ENCODE results near the gene PYROXD2.

Gene PYROXD2

DNA sequence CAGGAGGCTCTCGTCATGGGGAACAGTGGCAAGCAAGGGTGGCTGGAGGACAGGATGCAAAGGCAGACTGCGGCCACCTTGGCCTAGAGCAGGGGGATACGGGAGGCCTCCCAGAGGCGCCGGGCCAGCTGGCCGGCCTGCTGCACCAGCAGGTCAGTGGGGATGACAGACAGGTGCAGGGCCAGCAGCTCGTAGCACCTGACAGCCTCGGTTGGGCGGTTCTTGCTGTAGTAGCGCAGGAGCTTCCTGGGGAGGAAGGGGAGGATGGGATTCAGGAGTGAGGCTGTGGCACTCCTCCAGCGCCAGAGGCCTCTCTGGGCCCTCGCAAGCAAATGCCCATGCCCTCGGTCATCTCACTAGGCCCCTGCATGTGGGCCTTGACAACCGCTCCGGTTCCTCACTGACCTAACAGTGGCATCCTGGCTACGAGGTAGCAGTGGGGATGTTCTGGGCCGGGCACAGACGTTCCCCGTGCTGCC, 2.5 kb upstream of the PYROXD2 start:
- in situ Hi-C loops (cut with HindIII; ENCODE audit: low sequenced_read_pairs), result no loop called here

DNA sequence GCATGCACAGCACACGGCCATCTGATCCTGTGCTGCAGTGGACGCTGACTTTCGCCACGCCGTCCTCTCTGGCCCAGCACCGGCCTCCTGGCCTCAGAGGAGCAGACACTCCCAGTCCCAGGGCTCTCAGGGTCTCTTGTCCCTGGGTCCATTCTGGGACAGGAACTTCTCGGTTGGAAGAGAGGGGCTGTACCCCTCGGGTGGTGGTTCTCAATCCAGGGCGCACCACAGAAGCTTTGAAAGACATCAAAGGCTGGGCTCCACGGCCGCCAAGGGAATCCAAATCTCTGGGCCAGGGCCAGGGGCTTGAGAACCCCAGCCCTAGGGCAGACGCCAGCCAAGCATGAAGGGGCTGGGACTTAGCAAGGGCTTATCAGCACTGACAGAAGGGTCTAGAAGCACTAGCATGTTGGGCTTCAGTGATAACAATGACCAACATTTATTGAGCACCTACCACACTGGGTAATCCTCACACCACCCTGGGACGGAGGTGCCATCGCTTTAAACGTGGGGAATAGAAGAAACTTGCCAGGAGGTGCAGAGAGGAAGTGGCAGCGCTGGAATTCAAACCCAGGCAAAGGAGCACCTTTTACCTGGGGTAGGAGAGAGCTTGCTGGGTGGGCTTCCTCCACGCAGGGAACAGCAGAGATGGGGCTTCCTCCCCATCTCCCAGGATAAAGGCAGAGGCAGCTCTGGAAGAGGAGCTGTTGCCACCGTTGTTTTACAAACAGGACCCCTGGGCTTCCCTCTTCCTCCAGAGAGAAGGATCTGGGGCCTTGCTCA, 1.8 kb upstream of the PYROXD2 start:
- in situ Hi-C loops (cut with HindIII; ENCODE audit: low sequenced_read_pairs), result no loop called here

DNA sequence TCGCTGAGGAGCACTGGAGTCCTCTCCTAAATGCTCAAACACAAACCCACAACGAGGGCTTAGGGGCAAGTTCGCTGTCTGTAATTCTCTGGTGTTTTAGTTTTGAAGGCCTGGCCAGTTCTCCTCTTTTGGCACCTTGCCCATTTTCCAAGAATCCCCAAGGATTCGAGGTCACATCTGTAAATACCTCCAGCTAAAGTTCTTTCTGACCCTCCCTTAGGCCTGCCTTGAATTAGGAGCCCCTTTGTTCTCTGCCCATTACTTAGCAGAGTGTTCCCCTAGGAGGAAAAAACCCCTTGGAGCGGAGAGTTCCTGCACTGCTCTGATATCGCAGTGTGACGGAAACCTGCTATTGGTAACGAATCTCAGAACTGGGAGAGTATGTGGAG, 743 bp upstream of the PYROXD2 start:
- in situ Hi-C loops (cut with HindIII; ENCODE audit: low sequenced_read_pairs), result no loop called here

DNA sequence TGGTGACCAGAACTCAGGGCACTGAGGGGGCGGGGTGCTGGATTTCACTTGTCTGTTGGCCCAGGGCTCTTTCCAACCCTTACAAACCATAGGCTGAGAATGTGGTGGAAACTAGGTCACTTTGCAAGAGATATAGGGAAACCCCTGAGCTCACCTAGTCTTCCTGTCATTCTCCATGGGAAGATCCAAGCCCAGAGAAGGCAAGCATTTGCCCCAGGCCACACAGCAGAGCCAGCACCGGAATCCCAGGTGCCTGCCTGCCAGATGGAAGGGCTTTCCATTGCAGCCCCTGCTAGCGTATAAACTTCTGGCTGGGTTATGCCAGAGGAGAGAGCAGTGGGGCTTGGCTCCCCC, 427 bp downstream of the PYROXD2 start:
- in situ Hi-C loops (cut with HindIII; ENCODE audit: low sequenced_read_pairs), result no loop called here

DNA sequence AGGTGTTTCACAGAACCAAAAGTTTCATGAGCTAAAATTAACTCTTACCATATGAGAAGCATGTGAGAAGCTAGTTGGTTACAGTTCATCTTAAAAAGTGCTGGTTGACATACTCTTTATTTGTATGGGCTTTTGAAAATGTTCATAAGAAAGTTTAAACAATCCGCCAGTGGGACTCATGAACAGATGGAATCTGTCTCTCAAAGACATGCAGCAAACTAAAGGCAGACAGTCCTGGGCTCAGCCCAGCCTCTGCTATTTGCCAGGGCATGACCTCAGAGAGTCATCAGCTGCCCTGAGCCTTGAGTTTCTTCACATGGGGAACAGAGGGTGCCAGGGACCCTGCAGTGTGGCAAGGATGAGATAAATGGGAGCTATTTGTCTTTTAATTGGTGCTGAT, 3.2 kb downstream of the PYROXD2 start:
- in situ Hi-C loops (cut with HindIII; ENCODE audit: low sequenced_read_pairs), result no loop called here

DNA sequence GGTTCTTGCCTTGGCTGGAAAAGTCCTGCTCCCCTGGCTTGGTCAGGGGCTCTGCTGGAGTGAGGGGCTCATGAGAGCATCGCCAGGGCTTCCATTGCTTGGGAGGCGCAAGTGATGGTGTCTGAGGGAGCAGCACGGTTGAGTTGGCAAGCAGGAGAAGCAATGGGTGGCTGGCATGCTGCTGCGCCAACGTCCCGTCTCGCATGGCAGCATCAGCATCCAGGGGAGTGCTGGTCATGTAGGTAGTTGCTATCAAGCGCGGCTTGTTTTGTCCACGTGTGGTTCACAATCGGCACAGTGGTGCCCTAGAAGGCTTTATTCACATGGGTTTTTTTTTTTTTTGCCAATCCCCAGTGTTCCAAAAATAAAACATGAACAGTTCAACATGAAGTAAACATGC, 3.8 kb downstream of the PYROXD2 start:
- in situ Hi-C loops (cut with HindIII; ENCODE audit: low sequenced_read_pairs), result no loop called here

DNA sequence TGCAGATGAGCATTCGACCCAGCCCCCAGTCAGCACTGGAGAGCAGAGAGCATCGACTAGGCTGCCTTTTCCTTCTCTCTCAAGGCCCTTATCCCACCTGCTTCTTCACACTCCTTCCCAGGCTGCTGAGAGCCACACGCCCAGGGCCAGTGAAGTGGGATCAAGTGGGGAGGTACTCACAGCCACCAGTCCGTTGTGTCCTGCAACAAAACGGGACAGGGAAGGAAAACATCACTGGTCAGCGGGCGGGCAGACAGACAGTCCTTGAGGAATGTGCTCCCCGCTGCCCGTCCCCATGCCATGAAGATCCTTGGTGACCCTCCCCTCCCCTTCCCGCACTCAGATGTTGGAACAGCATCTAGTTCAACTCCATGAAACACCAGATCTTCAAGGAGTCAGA, 4.2 kb downstream of the PYROXD2 start:
- in situ Hi-C loops (cut with HindIII; ENCODE audit: low sequenced_read_pairs), result no loop called here

DNA sequence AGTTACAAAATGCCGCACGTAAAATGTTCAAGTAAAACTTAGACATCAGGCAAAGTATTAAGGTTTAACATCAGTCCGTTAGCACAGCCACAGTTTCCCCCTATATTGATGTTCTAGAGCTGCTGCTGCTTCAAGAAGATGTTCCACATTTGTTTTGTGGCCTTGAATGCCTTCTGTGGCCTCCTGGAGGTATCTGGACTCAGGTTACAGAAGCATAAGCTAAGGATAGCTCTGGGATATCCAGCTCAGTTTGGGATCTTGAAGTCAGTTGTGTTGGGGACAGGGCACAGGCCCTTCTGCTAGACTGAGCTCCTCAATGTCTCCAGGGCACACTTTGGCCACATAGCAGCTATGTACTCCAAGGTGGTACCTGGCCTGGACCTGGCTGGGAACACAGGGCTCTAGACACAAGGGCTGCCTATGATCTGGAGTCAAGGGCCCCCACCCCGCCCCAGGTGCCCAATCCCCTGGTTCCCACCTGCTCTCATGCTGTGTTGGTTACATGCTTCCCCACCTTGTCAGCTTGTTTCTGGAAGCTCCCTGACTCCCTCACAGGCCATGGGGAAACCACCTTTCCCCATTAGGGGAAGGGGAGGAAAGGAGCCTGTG, 4.7 kb downstream of the PYROXD2 start:
- in situ Hi-C loops (cut with HindIII; ENCODE audit: low sequenced_read_pairs), result no loop called here

DNA sequence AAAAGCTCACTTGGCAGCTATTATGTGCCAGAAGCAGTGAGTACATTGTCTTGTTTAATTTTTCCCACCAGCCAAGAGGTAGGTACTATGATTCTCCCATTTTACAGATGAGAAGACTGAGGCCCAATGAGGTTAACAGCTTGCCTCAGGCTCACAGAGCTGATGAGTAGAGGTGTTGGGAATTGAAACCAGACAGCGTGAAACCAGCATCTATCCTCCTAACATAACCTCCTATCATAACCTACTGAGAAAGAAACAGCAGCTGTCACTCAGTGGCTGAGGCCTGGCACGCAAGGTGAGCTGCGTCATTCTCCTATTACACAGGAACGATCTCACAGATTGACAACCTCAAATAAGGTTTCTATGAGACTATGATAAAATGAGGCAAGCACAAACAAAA, 6.2 kb downstream of the PYROXD2 start:
- in situ Hi-C loops (cut with HindIII; ENCODE audit: low sequenced_read_pairs), result no loop called here

DNA sequence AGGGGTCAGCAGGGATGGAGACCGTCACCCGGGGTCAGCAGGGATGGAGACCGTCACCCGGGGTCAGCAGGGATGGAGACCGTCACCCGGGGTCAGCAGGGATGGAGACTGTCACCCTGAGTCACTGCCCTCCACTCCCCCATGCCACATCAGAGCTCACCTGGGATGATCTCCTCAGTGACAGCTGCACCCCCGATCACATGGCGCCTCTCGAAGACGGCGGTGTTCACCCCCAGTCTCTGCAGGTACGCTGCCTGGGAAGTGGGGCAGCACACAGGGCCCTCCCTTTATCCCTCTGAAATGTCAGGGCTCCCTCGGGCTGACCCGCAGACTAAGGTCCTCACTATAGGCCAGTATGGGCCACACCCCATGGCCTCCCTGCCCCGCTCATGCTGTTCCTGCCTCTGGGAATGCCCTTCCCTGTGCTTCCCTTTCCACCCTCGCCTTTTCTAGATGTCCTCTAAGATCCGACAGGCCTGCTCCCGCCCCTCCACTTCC, 7.2 kb downstream of the PYROXD2 start:
- in situ Hi-C loops (cut with HindIII; ENCODE audit: low sequenced_read_pairs), result no loop called here

DNA sequence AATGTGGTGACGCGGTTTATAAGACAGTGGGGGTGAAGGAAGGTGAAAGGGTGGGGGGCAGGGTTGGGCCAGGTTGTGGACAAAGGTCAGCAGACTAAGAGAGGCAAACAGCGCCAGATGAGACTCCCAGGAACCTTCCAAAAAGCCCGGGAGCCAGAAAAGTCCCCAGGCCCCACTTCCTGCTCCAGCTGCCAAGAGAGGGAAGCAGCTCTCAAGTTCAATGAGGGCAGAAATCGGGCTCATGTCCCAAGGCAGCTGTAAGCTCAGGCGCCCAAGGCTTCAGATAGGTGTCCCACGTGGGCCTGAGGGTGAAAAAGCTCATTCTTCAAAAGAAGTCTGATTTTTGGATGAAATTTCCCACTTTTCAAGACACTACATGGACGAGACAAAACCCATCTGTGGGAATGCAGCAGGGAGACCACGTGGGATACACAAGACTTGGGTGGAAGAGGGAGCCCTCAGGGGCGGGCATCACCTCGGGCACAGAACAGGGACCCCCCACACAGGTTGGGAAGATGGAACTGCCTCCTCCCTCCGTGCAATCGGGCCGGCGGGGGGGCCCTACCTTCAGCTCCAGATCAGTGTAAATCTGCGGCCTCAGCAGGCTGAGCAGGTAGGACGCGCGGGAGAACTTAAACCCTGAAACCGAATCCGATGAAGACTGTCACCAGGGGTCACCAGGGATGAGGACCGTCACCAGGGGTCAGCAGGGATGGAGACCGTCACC, 7.8 kb downstream of the PYROXD2 start:
- in situ Hi-C loops (cut with HindIII; ENCODE audit: low sequenced_read_pairs), result no loop called here

DNA sequence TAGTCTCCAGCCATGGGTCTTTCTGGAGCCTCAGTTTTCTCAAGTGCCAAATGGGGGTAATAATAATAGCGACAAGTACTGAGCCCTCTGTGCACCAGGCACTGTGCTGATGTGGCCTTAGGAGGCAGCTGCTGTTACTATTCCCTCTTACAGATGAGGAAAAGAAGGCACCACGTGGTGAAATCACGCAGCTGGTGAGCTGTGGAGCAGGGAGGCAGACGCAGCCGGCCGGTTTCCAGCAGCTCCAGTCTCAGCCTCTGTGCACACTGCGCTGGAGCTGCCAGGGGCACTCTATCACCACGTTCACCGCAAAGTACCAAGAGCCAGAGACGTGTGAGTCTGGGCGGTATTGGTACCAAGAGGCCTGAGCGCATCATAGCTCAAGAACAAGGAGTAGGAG, 9.6 kb downstream of the PYROXD2 start:
- in situ Hi-C loops (cut with HindIII; ENCODE audit: low sequenced_read_pairs), result no loop called here

DNA sequence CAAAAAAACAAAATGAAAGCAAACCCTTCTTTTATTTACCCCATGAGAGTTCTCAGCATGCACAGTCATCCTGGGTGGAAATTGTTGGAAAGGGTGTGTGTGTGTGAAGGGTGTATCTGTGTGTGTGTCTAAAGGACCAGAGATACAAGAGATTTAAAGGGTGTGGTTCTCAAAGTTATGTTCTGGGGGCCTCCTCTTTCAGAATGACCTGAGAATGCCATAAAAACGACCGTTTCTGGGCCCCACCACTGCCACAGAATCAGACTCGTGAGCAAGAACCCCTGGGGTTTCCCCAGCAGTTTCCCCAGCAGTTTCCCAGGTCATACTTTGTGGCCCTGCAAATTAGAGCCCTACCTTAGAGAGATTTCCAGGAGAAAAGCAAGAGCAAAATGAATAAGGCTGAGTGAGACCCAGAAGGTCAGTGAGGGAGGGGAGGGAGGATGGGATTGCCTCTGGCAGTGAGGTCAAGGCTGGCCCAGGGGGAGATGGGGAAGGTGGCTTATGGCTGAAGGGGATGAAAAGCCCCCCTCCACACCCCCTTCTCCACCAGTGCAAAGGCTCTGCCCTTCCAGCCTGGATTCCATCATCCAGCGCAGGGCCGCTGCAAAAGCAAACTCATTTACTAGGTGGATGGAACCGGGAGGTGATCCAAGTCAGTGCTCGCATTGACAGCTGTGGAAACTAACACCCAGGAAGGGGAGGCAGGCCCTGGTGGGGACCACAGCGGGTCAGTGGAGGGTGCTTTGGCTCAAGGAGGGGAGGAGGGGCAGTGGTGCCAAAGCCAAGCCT, 10.2 kb downstream of the PYROXD2 start:
- in situ Hi-C loops (cut with HindIII; ENCODE audit: low sequenced_read_pairs), result no loop called here

DNA sequence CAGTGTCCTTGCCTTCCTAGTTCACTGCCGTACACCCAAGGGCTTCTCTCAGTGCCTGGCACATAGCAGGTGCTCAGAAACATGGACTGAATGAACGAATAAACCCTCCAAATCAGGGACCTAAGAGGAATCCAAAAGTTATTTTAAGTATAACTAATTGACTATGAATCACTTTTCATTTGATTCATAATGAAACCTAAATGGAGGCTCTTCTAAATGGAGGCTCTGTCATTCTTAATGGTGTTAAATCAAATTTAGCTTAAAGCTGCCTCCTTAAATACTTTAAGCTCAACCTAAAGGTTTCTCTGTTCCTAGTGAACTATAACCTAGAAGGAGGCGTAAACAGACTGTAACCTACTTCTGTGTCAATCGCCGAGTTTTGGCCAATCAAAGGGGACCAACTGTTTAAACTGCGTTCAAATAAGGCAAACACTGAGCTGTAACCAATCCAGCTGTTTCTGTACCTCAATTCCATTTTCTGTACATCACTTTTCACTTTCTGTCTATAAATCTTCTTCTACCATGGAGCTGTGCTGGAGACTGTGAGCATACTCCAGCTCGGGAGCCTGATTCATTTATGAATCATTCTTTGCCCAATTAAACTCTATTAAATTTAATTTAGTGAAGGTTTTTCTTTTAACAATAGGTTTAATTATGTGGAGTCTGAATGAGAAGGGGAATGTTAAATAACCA, 11.0 kb downstream of the PYROXD2 start:
- in situ Hi-C loops (cut with HindIII; ENCODE audit: low sequenced_read_pairs), result no loop called here

DNA sequence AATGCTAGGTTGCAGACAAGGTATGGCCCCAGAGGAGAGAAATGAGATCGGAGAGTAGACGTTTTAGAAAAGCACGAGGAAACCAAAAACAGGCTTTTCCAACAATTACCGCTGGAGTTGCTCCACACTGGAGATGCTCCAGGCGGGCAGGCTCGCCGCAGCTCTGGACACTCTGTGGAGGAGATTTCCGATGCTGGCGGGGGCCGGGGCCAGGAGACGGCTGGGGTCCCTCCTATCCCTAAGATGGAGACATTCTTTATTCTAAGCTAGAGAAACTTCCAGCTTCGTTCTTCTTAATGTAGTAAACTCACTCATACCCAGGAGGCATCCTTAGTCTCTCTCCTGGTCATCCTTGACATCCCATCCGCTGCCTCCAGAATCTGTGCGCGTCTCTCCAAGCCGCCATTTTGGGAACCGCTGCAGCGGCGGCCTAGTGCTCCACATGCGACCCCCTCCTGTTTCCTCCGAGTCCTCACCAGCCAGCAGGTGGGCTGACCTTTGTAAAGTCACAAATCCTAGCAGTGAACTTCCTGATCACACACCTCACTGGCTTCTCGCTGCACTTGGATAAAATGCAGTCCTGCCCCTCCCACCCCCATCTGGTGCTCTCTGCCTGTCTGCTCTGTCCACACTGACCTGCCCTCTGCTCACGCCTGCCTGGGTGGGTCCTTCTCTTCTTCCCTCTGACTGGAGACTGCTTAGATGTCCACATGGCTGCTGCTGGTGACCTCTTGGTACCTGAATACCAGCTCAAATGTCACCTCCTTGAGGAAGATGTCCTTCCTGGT, 11.9 kb downstream of the PYROXD2 start:
- in situ Hi-C loops (cut with HindIII; ENCODE audit: low sequenced_read_pairs), result no loop called here

DNA sequence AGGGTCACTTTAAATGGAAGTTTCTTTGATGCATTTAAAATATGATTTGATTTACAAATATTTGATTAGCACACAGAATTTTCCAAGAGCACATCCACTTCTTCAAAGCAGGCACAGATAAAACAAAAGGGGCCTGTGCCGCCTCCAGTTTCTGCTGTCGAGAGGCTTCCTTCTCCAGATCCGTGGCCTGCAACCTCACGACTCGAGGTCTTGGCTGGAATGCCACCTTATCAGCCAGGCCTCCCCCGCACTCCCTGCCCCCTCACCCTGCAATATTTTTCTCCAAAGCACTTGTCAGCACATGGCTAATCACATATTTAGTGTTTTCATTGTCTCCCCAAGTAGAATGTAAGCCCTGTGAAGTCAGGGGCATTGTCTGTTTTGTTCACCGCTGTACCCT, 12.5 kb downstream of the PYROXD2 start:
- in situ Hi-C loops (cut with HindIII; ENCODE audit: low sequenced_read_pairs), result no loop called here

DNA sequence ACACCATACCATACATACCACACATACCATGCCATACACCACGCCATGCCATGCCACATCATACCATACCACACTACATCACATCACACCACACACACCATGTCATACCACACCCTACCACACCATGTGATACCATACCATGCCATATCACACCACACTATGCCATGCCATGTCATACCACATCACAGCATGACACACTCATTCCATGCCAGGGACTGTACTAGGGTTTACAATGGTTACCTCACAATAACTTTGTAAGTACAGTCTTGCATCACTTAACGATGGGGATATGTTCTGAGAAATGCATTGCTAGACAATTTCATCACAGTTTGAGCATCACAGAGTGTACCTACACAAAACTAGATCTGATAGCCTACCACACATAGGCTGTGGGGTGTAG, 14.5 kb downstream of the PYROXD2 start:
- in situ Hi-C loops (cut with HindIII; ENCODE audit: low sequenced_read_pairs), result no loop called here

DNA sequence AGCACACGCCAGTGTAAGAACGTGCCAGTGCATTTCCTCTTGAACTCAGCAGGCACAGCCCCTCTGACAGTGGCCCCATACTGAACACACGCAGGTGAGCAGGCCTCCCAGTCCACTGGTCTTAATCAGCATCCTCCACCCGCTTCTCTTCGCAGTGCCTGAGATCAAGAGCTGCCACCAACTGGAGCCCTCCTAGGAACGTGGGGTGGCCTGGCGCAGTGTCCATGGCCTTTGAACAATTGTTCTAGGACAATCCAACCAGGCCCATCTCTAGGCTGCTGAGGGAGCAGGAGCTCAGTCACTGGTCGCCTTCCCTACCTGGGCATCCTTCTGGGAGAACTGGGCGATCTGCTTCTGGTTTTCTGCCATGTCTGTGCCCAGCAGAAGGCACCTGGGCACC, 15.2 kb downstream of the PYROXD2 start:
- in situ Hi-C loops (cut with HindIII; ENCODE audit: low sequenced_read_pairs), result no loop called here

DNA sequence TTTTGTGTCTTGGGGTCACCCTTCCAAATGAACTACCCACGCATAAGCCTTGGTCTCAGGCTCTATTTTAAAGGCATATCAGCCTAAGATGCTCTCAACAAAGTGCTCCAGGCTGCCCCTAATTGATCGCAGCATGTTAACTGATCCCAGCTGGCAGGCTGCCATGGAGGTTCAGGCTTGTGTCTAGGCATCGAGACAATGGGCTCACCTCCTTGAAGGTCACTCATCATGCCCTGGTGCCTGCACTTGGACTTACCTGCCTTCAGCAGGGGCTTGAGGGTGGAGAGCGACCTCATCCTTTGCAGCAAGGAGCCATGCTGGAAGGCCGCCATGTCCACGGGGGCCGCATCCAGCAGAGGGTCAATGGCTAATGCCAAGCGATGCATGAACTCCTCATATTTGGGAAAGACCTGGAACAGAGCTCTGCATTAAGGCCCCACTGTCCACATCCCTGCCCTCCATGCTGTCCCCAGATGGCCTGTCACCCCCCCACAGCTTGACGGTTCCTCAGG, 17.8 kb downstream of the PYROXD2 start:
- in situ Hi-C loops (cut with HindIII; ENCODE audit: low sequenced_read_pairs), result no loop called here
